Epithelial cell of prostate (primary cell): ENCODE data around the gene SYT11.

ENCODE experiments used
- DNase-seq: peaks from one replicate; pipeline ENCODE4 v3.0.0-alpha.2; 2011; ENCODE audit warnings: low read depth, low spot score
- H3K27ac ChIP-seq: fragments of 450-650 bp; 2 replicates; pipeline ENCODE4 v1.5.1; 2017; ENCODE audit warnings: mild to moderate bottlenecking

Gene SYT11

GRCh38 chr1:155932487-155932886 is 73.1 kb downstream of the SYT11 start:
- no peak for DNase-seq
- H3K27ac ChIP-seq, result peak overlapping the region; percentile 92

GRCh38 chr1:155933591-155934096 is 74.3 kb downstream of the SYT11 start:
- DNase-seq, result no peak
- H3K27ac ChIP-seq, result peak overlapping the region; percentile 92

GRCh38 chr1:155934097-155934935 is 74.9 kb downstream of the SYT11 start, which contains the start of gene KHDC4:
KHDC4 (minus strand) TSS chr1:155934413; CDS start chr1:155934373, 40 bp downstream.
- H3K27ac ChIP-seq, result peak within 1 kb of the TSS; percentile 92
- peak; percentile 98 for DNase-seq
